Thoracic aorta (tissue), 2 donors: ENCODE measurements around the gene PPP1R9A. TPM values are rescaled to one million over a fixed set of nuclear protein-coding genes. Genes with fewer than 3 reads are reported as not detected.

ENCODE experiments used
- ATAC-seq: fragments of 150-250 bp; one replicate; pipeline ENCODE4 v1.8.0; 2017; ENCODE audit warnings: low read depth; ENCODE audit not compliant: insufficient number of reproducible peaks, low FRiP score
- DNase-seq: peaks from one replicate; pipeline ENCODE4 v3.0.0-alpha.2; 2020; ENCODE audit warnings: low spot score
- H3K27ac ChIP-seq, 2 donors: fragments of 200-600 bp; sonication (generic); 1 replicate in 1 of 2; 2 replicates in 1 of 2; pipeline ENCODE4 v1.5.1; 2016; ENCODE audit warnings: mild to moderate bottlenecking in 2 of 2, moderate library complexity in 2 of 2
- H3K27me3 ChIP-seq: fragments of 200-600 bp; sonication (generic); replicated peaks from 2 replicates; pipeline ENCODE4 v1.6.0; 2016; ENCODE audit warnings: mild to moderate bottlenecking; ENCODE audit not compliant: insufficient read depth
- H3K36me3 ChIP-seq: fragments of 200-600 bp; sonication (generic); one replicate; pipeline ENCODE4 v1.5.1; 2016
- H3K4me1 ChIP-seq, 2 donors: fragments of 200-600 bp; sonication (generic); 1 replicate in 1 of 2; 2 replicates in 1 of 2; pipeline versions ENCODE4 v1.5.1 to v1.6.0; 2016; ENCODE audit warnings: low read depth in 2 of 2, mild to moderate bottlenecking in 1 of 2; ENCODE audit not compliant: control insufficient read depth in 1 of 2
- H3K4me3 ChIP-seq: fragments of 200-600 bp; sonication (generic); 2 replicates; pipeline ENCODE4 v1.5.1; 2016; ENCODE audit warnings: mild to moderate bottlenecking
- H3K9me3 ChIP-seq: fragments of 200-600 bp; sonication (generic); 2 replicates; pipeline ENCODE4 v1.5.1; 2016
- CTCF ChIP-seq: fragments of 200-600 bp; sonication (generic); IDR thresholded peaks from one replicate; pipeline ENCODE4 v1.5.1; 2019; ENCODE audit warnings: antibody characterized with exemption
- total RNA-seq, 2 donors: library from RNA; depleted of rRNA; stranded (reverse); fragments of >200 nt; gene quantifications; one replicate each; pipeline versions ENCODE4 v1.1.0 to v1.2.3, GENCODE V29; 2016

Gene PPP1R9A
- total RNA-seq, 2 donors from 2014 or later, result 5.7 to 11.8 TPM

- Histone ChIP-seq H3K27ac (no peak overlapping the region), H3K27me3 (no peaks in the 10 kb centered on the region), H3K36me3 (no peaks in the 10 kb centered on the region), H3K4me1 (peaks cover 0 to 9% of the 10 kb centered on the region in 2 donors), H3K4me3 (no peak overlapping the region), H3K9me3 (no peaks in the 10 kb centered on the region)
- ATAC-seq (no peak), DNase-seq (no peak)
- no peak for TF ChIP-seq CTCF
These were observed 188.7 kb downstream of the PPP1R9A start for GRCh38 chr7:95095966-95096540.

- ATAC-seq (no peak), DNase-seq (no peak)
- Histone ChIP-seq H3K4me1 (peaks cover 0 to 2% of the 10 kb centered on the region in 2 donors), H3K4me3 (no peak overlapping the region), H3K27me3 (no peaks in the 10 kb centered on the region), H3K27ac (no peak overlapping the region), H3K36me3 (no peaks in the 10 kb centered on the region), H3K9me3 (no peaks in the 10 kb centered on the region)
- TF ChIP-seq CTCF, result no peak
These were observed 189.9 kb downstream of the PPP1R9A start for GRCh38 chr7:95097291-95097690.

GRCh38 chr7:95097851-95098250 lies 190.5 kb downstream of the PPP1R9A start:
- Histone ChIP-seq H3K9me3 (no peaks in the 10 kb centered on the region), H3K4me1 (no peaks in the 10 kb centered on the region), H3K4me3 (no peak overlapping the region), H3K27ac (no peak overlapping the region), H3K36me3 (no peaks in the 10 kb centered on the region), H3K27me3 (no peaks in the 10 kb centered on the region)
- TF ChIP-seq CTCF, result no peak
- no peak for DNase-seq
- no peak for ATAC-seq

GRCh38 chr7:95099106-95099505 lies 191.7 kb downstream of the PPP1R9A start:
- Histone ChIP-seq H3K36me3 (no peaks in the 10 kb centered on the region), H3K4me1 (no peaks in the 10 kb centered on the region), H3K27ac (no peak overlapping the region), H3K4me3 (no peak overlapping the region), H3K9me3 (no peaks in the 10 kb centered on the region), H3K27me3 (no peaks in the 10 kb centered on the region)
- ATAC-seq, result no peak
- no peak for TF ChIP-seq CTCF
- no peak for DNase-seq

GRCh38 chr7:95101422-95101821 lies 194.0 kb downstream of the PPP1R9A start:
- no peak for TF ChIP-seq CTCF

More at GRCh38 chr7:95101422-95101821, 194.0 kb downstream of the PPP1R9A start:
- Histone ChIP-seq H3K9me3 (no peaks in the 10 kb centered on the region), H3K27me3 (no peaks in the 10 kb centered on the region), H3K4me3 (no peak overlapping the region), H3K36me3 (no peaks in the 10 kb centered on the region), H3K27ac (no peak overlapping the region), H3K4me1 (peaks cover 0 to 11% of the 10 kb centered on the region in 2 donors)
- ATAC-seq (no peak), DNase-seq (no peak)
